GM12801 (cell line): ENCODE data around the gene SPOCD1.

ENCODE experiments used
- TF ChIP-seq, protein P1 (sequence below): IDR thresholded peaks from one replicate; pipeline ENCODE4 v1.5.1; 2011; ENCODE audit warnings: control low read depth; ENCODE audit not compliant: insufficient read length; ENCODE audit errors: extremely low read depth

The SPOCD1 gene

DNA sequence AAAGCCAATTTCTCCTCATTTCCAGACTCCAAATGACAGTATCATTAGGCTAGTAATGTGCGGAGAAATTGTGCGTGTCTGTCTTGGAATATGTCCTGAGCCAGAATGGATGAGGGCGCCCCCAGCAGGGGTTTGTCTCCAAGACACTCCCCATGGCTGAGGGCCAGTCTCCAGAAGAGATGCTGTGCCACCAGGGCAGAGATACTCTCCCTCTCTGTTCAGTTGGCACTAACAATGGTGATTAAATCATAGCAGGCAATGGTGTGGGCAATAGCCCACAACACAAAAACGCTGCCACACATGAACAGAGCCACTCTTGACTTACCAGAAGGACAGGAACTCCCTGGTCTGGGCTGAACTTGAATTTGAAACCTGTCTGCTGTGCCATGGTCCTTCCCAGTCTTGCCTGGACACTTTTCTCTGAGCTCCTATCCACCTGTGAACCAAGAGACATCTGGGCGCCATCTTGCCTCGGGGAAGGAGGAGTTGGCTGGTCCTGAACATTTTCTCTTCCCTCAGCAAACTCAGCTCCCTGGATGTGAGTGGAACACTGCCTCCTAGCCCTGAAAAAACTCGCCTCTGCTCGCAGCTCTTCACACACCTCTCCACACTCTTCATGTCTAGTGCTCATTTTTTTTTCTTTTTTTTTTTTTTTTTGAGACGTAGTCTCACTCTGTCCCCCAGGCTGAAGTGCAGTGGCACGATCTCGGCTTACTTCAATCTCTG lies 36.9 kb downstream of the SPOCD1 start:
- TF ChIP-seq, protein P1, sequence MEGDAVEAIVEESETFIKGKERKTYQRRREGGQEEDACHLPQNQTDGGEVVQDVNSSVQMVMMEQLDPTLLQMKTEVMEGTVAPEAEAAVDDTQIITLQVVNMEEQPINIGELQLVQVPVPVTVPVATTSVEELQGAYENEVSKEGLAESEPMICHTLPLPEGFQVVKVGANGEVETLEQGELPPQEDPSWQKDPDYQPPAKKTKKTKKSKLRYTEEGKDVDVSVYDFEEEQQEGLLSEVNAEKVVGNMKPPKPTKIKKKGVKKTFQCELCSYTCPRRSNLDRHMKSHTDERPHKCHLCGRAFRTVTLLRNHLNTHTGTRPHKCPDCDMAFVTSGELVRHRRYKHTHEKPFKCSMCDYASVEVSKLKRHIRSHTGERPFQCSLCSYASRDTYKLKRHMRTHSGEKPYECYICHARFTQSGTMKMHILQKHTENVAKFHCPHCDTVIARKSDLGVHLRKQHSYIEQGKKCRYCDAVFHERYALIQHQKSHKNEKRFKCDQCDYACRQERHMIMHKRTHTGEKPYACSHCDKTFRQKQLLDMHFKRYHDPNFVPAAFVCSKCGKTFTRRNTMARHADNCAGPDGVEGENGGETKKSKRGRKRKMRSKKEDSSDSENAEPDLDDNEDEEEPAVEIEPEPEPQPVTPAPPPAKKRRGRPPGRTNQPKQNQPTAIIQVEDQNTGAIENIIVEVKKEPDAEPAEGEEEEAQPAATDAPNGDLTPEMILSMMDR, result no peak

DNA sequence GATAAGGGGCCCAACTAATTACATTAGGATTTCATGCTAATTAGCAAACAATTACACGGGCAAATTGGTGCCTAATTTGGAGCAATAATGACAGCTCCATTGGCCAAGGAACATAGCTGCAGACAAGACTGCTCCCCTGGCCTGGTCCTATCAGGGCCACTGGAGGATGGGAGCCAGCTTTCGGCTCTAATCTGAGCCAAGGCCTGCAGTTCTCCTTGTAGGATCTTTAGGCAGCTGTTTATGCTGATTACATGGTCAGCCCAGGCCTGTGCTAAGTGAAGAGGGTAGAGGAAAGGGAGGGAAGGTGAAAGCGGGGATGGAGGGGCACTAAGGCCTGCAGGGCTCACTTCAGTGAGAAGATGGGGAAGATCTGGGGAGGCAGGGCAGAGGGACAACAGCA lies 39.3 kb downstream of the SPOCD1 start:
- TF ChIP-seq, protein P1, result no peak

DNA sequence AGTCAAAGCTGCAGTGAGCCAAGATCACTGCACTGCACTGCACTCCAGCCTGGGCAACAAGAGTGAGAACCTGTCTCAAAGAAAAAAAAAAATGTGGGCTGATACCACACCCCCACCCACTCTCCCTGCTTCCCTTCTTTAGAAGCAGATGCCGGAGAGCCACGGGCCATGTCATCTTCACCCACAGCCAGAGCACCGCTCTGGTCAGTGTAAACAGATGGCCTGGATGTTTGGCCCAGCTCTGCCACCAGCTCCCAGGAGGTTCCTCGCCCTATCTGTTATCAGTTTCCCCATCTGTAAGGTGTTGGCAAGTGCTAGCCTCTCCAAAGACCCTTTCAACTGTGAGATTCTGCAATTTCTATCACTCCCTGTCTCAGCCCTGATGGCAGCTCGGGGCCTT lies 39.8 kb downstream of the SPOCD1 start:
- TF ChIP-seq, protein P1, result no peak

DNA sequence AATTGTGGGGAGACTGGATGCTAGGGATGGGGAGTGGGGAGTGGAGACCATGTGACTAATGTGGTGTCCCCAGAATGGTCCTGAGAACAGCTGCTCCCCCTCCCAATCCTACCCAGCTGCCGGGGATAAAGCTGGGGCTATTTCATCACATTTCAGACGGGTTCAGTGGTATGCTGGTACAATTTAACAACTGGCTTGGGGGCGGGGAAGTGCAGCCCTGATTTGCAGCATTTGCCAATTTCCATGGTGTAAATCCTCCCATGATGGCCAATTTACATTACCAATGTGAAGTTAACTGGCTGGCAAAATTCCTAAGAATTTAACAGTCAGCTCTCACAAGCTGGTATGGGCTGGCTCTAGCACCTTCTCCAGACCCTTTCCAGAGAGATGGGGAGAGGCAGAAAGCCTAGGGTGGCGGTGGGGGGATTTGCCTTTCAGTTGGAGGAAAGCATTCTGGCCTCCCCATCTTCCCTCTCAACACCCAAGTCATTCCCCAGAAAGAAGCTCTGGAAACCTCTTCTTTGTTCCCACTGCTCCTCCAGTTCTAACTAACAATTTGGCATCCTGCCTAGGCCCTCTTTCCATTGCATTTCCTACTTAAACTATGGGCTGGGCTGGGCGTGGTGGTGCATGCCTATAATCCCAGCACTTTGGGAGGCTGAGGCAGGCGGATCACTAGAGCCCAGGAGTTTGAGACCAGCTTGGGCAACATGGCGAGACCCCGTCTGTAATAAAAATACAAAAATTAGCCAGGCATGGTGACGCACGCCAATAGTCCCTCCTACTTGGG lies 40.4 kb downstream of the SPOCD1 start:
- TF ChIP-seq, protein P1, result no peak

DNA sequence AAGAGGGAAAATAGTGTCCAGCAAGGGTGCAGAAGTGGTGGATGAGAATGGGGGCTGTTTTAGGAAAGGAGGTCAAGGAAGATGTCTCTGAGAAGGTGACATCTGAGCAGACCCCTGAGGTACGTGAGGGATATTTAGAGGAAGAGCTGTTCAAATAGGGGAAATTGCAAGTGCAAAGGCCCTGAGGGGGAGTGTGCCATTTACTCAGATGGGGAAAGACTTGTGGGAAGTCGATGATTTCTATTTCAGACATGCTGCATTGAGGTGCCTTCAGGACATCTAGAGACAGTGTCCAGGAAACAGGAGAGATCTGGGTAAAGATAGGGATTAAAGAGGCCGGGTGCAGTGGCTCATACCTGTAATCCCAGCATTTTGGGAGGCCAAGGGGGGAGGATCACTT lies 41.3 kb downstream of the SPOCD1 start:
- TF ChIP-seq, protein P1, result no peak

DNA sequence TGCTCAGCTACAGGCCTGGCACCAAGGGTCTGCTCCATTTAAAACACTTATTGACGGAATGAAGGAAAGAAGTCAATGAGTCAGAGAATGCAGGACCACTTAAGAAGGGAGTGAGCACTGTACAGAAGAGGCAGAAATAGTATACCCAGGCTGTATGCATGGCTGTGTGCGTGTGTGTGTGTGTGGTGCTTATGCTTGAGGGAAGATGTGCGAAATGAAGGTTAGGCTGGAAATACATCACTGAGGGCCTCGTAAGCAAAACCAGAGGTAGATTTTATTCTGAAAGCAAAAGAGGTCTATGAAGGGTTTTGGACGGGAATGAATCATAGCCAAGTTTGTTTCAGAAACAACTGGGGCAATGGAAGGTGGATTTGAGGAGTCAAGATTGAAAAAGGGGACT lies 42.0 kb downstream of the SPOCD1 start:
- TF ChIP-seq, protein P1, result no peak

DNA sequence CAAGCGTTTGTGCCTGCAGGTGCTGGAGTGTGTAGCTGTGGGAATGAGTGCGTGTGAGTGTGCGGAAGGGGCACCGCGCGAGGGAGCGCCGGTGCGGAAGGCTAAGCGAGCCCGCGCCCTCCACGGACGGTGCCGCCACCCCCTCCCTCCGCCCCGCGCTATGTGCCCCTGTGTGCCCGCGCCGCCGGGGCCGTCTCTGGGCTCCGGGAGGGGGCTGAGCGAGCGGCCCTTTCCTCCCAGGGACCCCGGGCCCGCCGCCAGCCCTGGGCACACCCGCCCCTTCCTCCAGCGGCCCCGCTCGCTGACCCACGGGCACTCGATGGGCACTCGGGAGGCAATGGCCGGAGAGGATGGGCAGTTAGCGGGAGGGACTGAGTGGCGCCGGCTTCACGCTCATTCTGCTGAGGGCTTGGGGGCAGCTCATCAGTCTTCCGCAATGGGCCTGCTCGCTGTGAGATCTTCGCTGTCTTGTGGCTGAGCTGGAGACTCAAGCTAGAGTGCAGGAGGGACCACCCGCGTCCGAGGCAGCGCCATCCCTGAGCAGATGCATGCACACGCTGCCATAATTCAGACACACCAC lies 43.1 kb downstream of the SPOCD1 start:
- TF ChIP-seq, protein P1, result no peak
